ENCODE measurements around the gene ASPSCR1. TPM values are rescaled to one million over a fixed set of nuclear protein-coding genes. Genes with fewer than 3 reads are reported as not detected.

The ASPSCR1 gene
- total and polyA plus RNA-seq, 9 donors, result 22.5 to 35.9 (median 27.5) TPM

- H3K36me3 ChIP-seq (ENCODE audit: control insufficient read depth, insufficient read depth, low read length), result peaks cover 29% of the 10 kb centered on the region
- no peak overlapping the region for H3K4me3 ChIP-seq (ENCODE audit: low read length)
- H3K4me1 ChIP-seq (ENCODE audit: control insufficient read depth, insufficient read depth, low read length), result peaks cover 53% of the 10 kb centered on the region
- DNase-seq, result no peak
- no peak overlapping the region for H3K27ac ChIP-seq (ENCODE audit: low read length)
- H3K9me3 ChIP-seq (replicated peaks; ENCODE audit: control insufficient read depth, low read depth, low read length), result no peaks in the 10 kb centered on the region
- 84% methylated on average over 8 of the region's 9 CpGs for WGBS (ENCODE audit: insufficient coverage)
- peaks cover 14% of the 10 kb centered on the region for H3K27me3 ChIP-seq (ENCODE audit: control insufficient read depth, insufficient read depth, low read length)
These were observed 45.0 kb upstream of the ASPSCR1 start for GRCh38 chr17:81932333-81932983.

- WGBS (ENCODE audit: insufficient coverage), result 77% methylated on average over 13 of the region's 14 CpGs
- H3K9me3 ChIP-seq (replicated peaks; ENCODE audit: control insufficient read depth, low read depth, low read length), result no peaks in the 10 kb centered on the region
- no peak for DNase-seq
- peaks cover 12% of the 10 kb centered on the region for H3K27me3 ChIP-seq (ENCODE audit: control insufficient read depth, insufficient read depth, low read length)
- no peak overlapping the region for H3K27ac ChIP-seq (ENCODE audit: low read length)
- H3K4me1 ChIP-seq (ENCODE audit: control insufficient read depth, insufficient read depth, low read length), result peaks cover 56% of the 10 kb centered on the region
- H3K36me3 ChIP-seq (ENCODE audit: control insufficient read depth, insufficient read depth, low read length), result peaks cover 29% of the 10 kb centered on the region
- H3K4me3 ChIP-seq (ENCODE audit: low read length), result no peak overlapping the region
These were observed 44.2 kb upstream of the ASPSCR1 start for GRCh38 chr17:81933178-81933699.

GRCh38 chr17:81934098-81934757 lies 43.2 kb upstream of the ASPSCR1 start:
- Histone ChIP-seq H3K4me1 (ENCODE audit: control insufficient read depth, insufficient read depth, low read length) (peaks cover 55% of the 10 kb centered on the region), H3K27me3 (ENCODE audit: control insufficient read depth, insufficient read depth, low read length) (peaks cover 2% of the 10 kb centered on the region), H3K9me3 (replicated peaks; ENCODE audit: control insufficient read depth, low read depth, low read length) (no peaks in the 10 kb centered on the region), H3K4me3 (ENCODE audit: low read length) (no peak overlapping the region), H3K27ac (ENCODE audit: low read length) (no peak overlapping the region), H3K36me3 (ENCODE audit: control insufficient read depth, insufficient read depth, low read length) (peaks cover 29% of the 10 kb centered on the region)
- WGBS (ENCODE audit: insufficient coverage), result 78% methylated on average over 18 of the region's 23 CpGs
- DNase-seq, result no peak

GRCh38 chr17:81934850-81935708 lies 42.4 kb upstream of the ASPSCR1 start:
- Histone ChIP-seq H3K36me3 (ENCODE audit: control insufficient read depth, insufficient read depth, low read length) (peaks cover 29% of the 10 kb centered on the region), H3K27me3 (ENCODE audit: control insufficient read depth, insufficient read depth, low read length) (no peaks in the 10 kb centered on the region), H3K4me3 (ENCODE audit: low read length) (no peak overlapping the region), H3K27ac (ENCODE audit: low read length) (no peak overlapping the region), H3K9me3 (replicated peaks; ENCODE audit: control insufficient read depth, low read depth, low read length) (no peaks in the 10 kb centered on the region), H3K4me1 (ENCODE audit: control insufficient read depth, insufficient read depth, low read length) (peaks cover 59% of the 10 kb centered on the region)
- 82% methylated on average over 28 of the region's 38 CpGs for WGBS (ENCODE audit: insufficient coverage)
- no peak for DNase-seq

GRCh38 chr17:81935709-81936084 lies 41.7 kb upstream of the ASPSCR1 start:
- Histone ChIP-seq H3K27me3 (ENCODE audit: control insufficient read depth, insufficient read depth, low read length) (no peaks in the 10 kb centered on the region), H3K4me3 (ENCODE audit: low read length) (peak overlapping the region; percentile 26), H3K4me1 (ENCODE audit: control insufficient read depth, insufficient read depth, low read length) (peaks cover 59% of the 10 kb centered on the region), H3K9me3 (replicated peaks; ENCODE audit: control insufficient read depth, low read depth, low read length) (no peaks in the 10 kb centered on the region), H3K36me3 (ENCODE audit: control insufficient read depth, insufficient read depth, low read length) (peaks cover 29% of the 10 kb centered on the region), H3K27ac (ENCODE audit: low read length) (no peak overlapping the region)
- 83% methylated on average over 6 of the region's 6 CpGs for WGBS (ENCODE audit: insufficient coverage)
- DNase-seq, result no peak

- peak overlapping the region; percentile 39 for H3K4me3 ChIP-seq (ENCODE audit: low read length)
- H3K36me3 ChIP-seq (ENCODE audit: control insufficient read depth, insufficient read depth, low read length), result peaks cover 13% of the 10 kb centered on the region
- peaks cover 7% of the 10 kb centered on the region for H3K27me3 ChIP-seq (ENCODE audit: control insufficient read depth, insufficient read depth, low read length)
- no peaks in the 10 kb centered on the region for H3K9me3 ChIP-seq (replicated peaks; ENCODE audit: control insufficient read depth, low read depth, low read length)
- H3K27ac ChIP-seq (ENCODE audit: low read length), result peak overlapping the region; percentile 87
- H3K4me1 ChIP-seq (ENCODE audit: control insufficient read depth, insufficient read depth, low read length), result peaks cover 63% of the 10 kb centered on the region
- 32% methylated on average over 6 of the region's 15 CpGs for whole genome bisulfite sequencing (ENCODE audit: insufficient coverage)
- DNase-seq, result no peak
These were observed 38.2 kb upstream of the ASPSCR1 start for GRCh38 chr17:81939218-81939617.

GRCh38 chr17:81939881-81940385 lies 37.5 kb upstream of the ASPSCR1 start:
- Histone ChIP-seq H3K27me3 (ENCODE audit: control insufficient read depth, insufficient read depth, low read length) (peaks cover 12% of the 10 kb centered on the region), H3K27ac (ENCODE audit: low read length) (peak overlapping the region; percentile 87), H3K4me3 (ENCODE audit: low read length) (peak overlapping the region; percentile 39), H3K4me1 (ENCODE audit: control insufficient read depth, insufficient read depth, low read length) (peaks cover 63% of the 10 kb centered on the region), H3K9me3 (replicated peaks; ENCODE audit: control insufficient read depth, low read depth, low read length) (no peaks in the 10 kb centered on the region), H3K36me3 (ENCODE audit: control insufficient read depth, insufficient read depth, low read length) (peaks cover 6% of the 10 kb centered on the region)
- WGBS (ENCODE audit: insufficient coverage), result 76% methylated on average over 16 of the region's 21 CpGs
- peak; percentile 43 for DNase-seq

GRCh38 chr17:81940538-81941483 lies 36.6 kb upstream of the ASPSCR1 start:
- H3K36me3 ChIP-seq (ENCODE audit: control insufficient read depth, insufficient read depth, low read length), result no peaks in the 10 kb centered on the region
- no peaks in the 10 kb centered on the region for H3K9me3 ChIP-seq (replicated peaks; ENCODE audit: control insufficient read depth, low read depth, low read length)
- H3K4me1 ChIP-seq (ENCODE audit: control insufficient read depth, insufficient read depth, low read length), result peaks cover 57% of the 10 kb centered on the region
- peak; percentile 32 for DNase-seq
- peaks cover 13% of the 10 kb centered on the region for H3K27me3 ChIP-seq (ENCODE audit: control insufficient read depth, insufficient read depth, low read length)
- WGBS (ENCODE audit: insufficient coverage), result 89% methylated on average over 49 of the region's 56 CpGs
- H3K27ac ChIP-seq (ENCODE audit: low read length), result peak overlapping the region; percentile 87
- peak overlapping the region; percentile 39 for H3K4me3 ChIP-seq (ENCODE audit: low read length)

- 43% methylated on average over 21 of the region's 30 CpGs for WGBS (ENCODE audit: insufficient coverage)
- H3K9me3 ChIP-seq (replicated peaks; ENCODE audit: control insufficient read depth, low read depth, low read length), result no peaks in the 10 kb centered on the region
- H3K27me3 ChIP-seq (ENCODE audit: control insufficient read depth, insufficient read depth, low read length), result peaks cover 13% of the 10 kb centered on the region
- H3K36me3 ChIP-seq (ENCODE audit: control insufficient read depth, insufficient read depth, low read length), result no peaks in the 10 kb centered on the region
- peak overlapping the region; percentile 39 for H3K4me3 ChIP-seq (ENCODE audit: low read length)
- H3K27ac ChIP-seq (ENCODE audit: low read length), result peak overlapping the region; percentile 89
- peak; percentile 83 for DNase-seq
- H3K4me1 ChIP-seq (ENCODE audit: control insufficient read depth, insufficient read depth, low read length), result peaks cover 51% of the 10 kb centered on the region
These were observed 35.8 kb upstream of the ASPSCR1 start for GRCh38 chr17:81941484-81942166.

Data from muscle of leg (tissue), 11 donors.